B cell (primary cell): ENCODE data around the gene TMEM145. TPM values are rescaled to one million over a fixed set of nuclear protein-coding genes. Genes with fewer than 3 reads are reported as not detected.

Experiments used
- ATAC-seq: fragments of 200-7000 bp; cut with Tn5 transposase; one replicate; pipeline ENCODE4 v1.10.0; 2021; ENCODE audit warnings: low read depth, mild to moderate bottlenecking, moderate number of reproducible peaks, moderate library complexity
- CTCF ChIA-PET: fragments of 350-600 bp; sonication (Branson Sonifier 250); formaldehyde crosslinking; loops from one replicate; lab custom pipeline; 2021; ENCODE audit warnings: antibody characterized with exemption, inconsistent platforms; lab: Charles Lee
- POLR2A ChIA-PET: fragments of 350-600 bp; sonication (Branson Sonifier 250); formaldehyde crosslinking; loops from one replicate; lab custom pipeline; 2021; ENCODE audit warnings: antibody characterized with exemption; lab: Charles Lee
- DNase-seq: peaks from one replicate; pipeline ENCODE4 v3.0.0; 2013
- H2AFZ ChIP-seq: 2 replicates; pipeline ENCODE4 v1.6.1; 2012; ENCODE audit warnings: mild to moderate bottlenecking, low read depth, low read length; ENCODE audit not compliant: insufficient read depth, poor library complexity, severe bottlenecking
- H3K27ac ChIP-seq, 2 donors: 1 replicate in 1 of 2; 2 replicates in 1 of 2; pipeline ENCODE4 v1.5.1; 2012 to 2013; ENCODE audit warnings: low read length in 2 of 2, mild to moderate bottlenecking in 2 of 2, moderate library complexity in 1 of 2
- H3K27me3 ChIP-seq, 4 experiments: fragments of 200-600 bp in 1 of 4; sonication (generic) in 1 of 4; replicated peaks in 1 of 4; 1 replicate in 2 of 4; 2 replicates in 2 of 4; pipeline versions ENCODE4 v1.6.1 to v1.7.0; 2013 to 2016; ENCODE audit warnings: low read length in 3 of 4, mild to moderate bottlenecking in 2 of 4, mixed read lengths in 1 of 4, moderate library complexity in 1 of 4; ENCODE audit not compliant: insufficient read depth in 4 of 4, control insufficient read depth in 3 of 4; ENCODE audit errors: control extremely low read depth in 1 of 4
- H3K36me3 ChIP-seq, 2 experiments: replicated peaks in 1 of 2; 1 replicate in 1 of 2; 2 replicates in 1 of 2; pipeline versions ENCODE4 v1.6.1 to v1.7.1; 2013; ENCODE audit warnings: low read length in 1 of 2; ENCODE audit not compliant: insufficient read depth in 2 of 2, control insufficient read depth in 1 of 2; ENCODE audit errors: control extremely low read depth in 1 of 2, extremely low read depth in 1 of 2
- H3K4me1 ChIP-seq, 2 donors: fragments of 200-600 bp in 1 of 2; sonication (generic) in 1 of 2; 1 replicate in 1 of 2; 2 replicates in 1 of 2; pipeline versions ENCODE4 v1.5.1 to v1.6.1; 2013 to 2017; ENCODE audit warnings: low read length in 2 of 2; ENCODE audit not compliant: control insufficient read depth in 2 of 2, insufficient read depth in 2 of 2
- H3K4me2 ChIP-seq: replicated peaks from 2 replicates; pipeline ENCODE3; 2012; ENCODE audit warnings: mild to moderate bottlenecking, low read depth, low read length; ENCODE audit not compliant: poor library complexity, severe bottlenecking
- H3K4me3 ChIP-seq, 5 experiments: fragments of 200-600 bp in 1 of 5; sonication (generic) in 1 of 5; 1 replicate in 3 of 5; 2 replicates in 2 of 5; pipeline versions ENCODE4 v1.5.1 to v1.7.0; 2011 to 2016; ENCODE audit warnings: low read length in 4 of 5, mild to moderate bottlenecking in 4 of 5, low read depth in 2 of 5, control low read depth in 1 of 5, moderate library complexity in 1 of 5; ENCODE audit not compliant: insufficient read depth in 1 of 5; ENCODE audit errors: control extremely low read depth in 1 of 5, extremely low read depth in 1 of 5
- H3K79me2 ChIP-seq: fragments of 200-600 bp; sonication (generic); one replicate; pipeline ENCODE4 v1.6.0; 2016; ENCODE audit warnings: low read length; ENCODE audit not compliant: control insufficient read depth, insufficient read depth
- H3K9ac ChIP-seq: fragments of 200-600 bp; sonication (generic); 2 replicates; pipeline ENCODE4 v1.6.1; 2017; ENCODE audit warnings: mild to moderate bottlenecking, low read length, moderate library complexity
- H3K9me3 ChIP-seq, 3 donors: one replicate each; pipeline versions ENCODE4 v1.6.1 to v1.7.1; 2013; ENCODE audit warnings: low read length in 2 of 3; ENCODE audit not compliant: control insufficient read depth in 2 of 3, insufficient read depth in 1 of 3; ENCODE audit errors: control extremely low read depth in 1 of 3
- H4K20me1 ChIP-seq: 2 replicates; pipeline ENCODE4 v1.6.0; 2012; ENCODE audit warnings: mild to moderate bottlenecking, low read length; ENCODE audit not compliant: insufficient read depth, control insufficient read depth, poor library complexity, severe bottlenecking
- H3K27ac Mint-ChIP-seq: one replicate; pipeline ENCODE4 v1.8.0; 2021; ENCODE audit warnings: mixed read lengths
- H3K27me3 Mint-ChIP-seq: one replicate; pipeline ENCODE4 v1.8.0; 2021; ENCODE audit warnings: mixed read lengths
- H3K4me1 Mint-ChIP-seq: one replicate; pipeline ENCODE4 v1.8.0; 2021; ENCODE audit warnings: mixed read lengths
- H3K4me3 Mint-ChIP-seq: one replicate; pipeline ENCODE4 v1.8.0; 2021; ENCODE audit warnings: mixed read lengths
- H3K9me3 Mint-ChIP-seq: one replicate; pipeline ENCODE4 v1.8.0; 2022; ENCODE audit warnings: mixed read lengths; ENCODE audit not compliant: insufficient read depth
- EZH2 ChIP-seq: IDR thresholded peaks from 2 replicates; pipeline ENCODE4 v1.6.1; 2012; ENCODE audit warnings: borderline replicate concordance, low read depth, mild to moderate bottlenecking, moderate library complexity, low read length; ENCODE audit not compliant: insufficient read depth, poor library complexity, severe bottlenecking
- WGBS: methylation state at CpG from one replicate; pipeline ENCODE4 v1.1.5; 2013; ENCODE audit warnings: missing lambda C conversion rate; ENCODE audit not compliant: insufficient coverage; 5-methylcytosine and 5-hydroxymethylcytosine counted together
- intact Hi-C: fragments of 100-400 bp; cut with micrococcal nuclease; formaldehyde crosslinking; loops from one replicate; pipeline ENCODE4 v1.10.0; 2022
- polyA plus RNA-seq: library from polyadenylated mRNA; depleted of rRNA; stranded (reverse); fragments of >200 nt; gene quantifications from 2 replicates; pipeline ENCODE4 v1.2.3, GENCODE V29; 2012
- total RNA-seq, 2 donors: library from RNA; stranded (reverse); fragments of 120-200 nt in 1 of 2; gene quantifications; 1 replicate in 1 of 2; 2 replicates in 1 of 2; pipeline versions ENCODE4 v1.2.3 to v1.2.4, GENCODE V29; 2013 to 2022
- TF ChIP-seq, protein P1 (sequence below): fragments of 200-600 bp; IDR thresholded peaks from one replicate; pipeline ENCODE4 v1.8.0; 2022; ENCODE audit warnings: antibody characterized with exemption, mild to moderate bottlenecking

The TMEM145 gene
- total and polyA plus RNA-seq, 2 donors (not counting 1 experiment from before 2014, with no cell fraction given), result not detected

DNA sequence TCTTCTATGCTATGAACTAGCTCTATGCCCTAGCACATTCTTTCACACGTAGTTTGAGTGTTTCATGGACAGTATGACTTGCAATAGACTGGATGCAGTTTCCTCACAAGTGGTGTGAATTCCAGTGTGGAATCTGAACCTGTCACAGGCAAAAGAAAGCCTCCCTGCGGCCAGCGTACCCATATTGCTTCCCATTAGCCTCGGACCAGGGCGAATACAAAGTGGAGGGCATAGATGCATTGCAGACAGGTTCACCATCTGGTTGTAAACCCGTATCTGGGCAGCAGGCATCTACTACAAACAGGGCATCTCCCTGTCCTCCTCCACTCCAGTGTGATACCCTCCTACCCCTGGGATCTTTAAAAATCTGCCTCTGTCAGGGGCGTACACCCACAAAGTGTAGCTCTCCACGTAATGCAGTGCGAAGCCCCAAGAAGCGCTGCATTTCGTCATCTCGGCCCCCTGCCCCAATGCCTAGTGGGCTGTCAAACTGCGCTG lies 45.4 kb upstream of the TMEM145 start:
- ChIA-PET POLR2A (interaction anchor here (1.4 kb wide), 1 partner anchor 12 kb away, joined by 4 read pairs; no protein-coding TSS in a partner anchor), CTCF (interaction anchor here (2.6 kb wide), 1 partner anchor 12 kb away, joined by 13 read pairs; no protein-coding TSS in a partner anchor)
- Mint-ChIP-seq H3K9me3 (no peaks in the 10 kb centered on the region), H3K4me1 (peaks cover 22% of the 10 kb centered on the region), H3K4me3 (no peak overlapping the region), H3K27ac (no peak overlapping the region), H3K27me3 (no peaks in the 10 kb centered on the region)
- no peaks in the 10 kb centered on the region for H3K9me3 ChIP-seq
- H3K79me2 ChIP-seq, result peaks cover 33% of the 10 kb centered on the region
- H3K27ac ChIP-seq, result peak overlapping the region; percentile 98 to 100
- intact Hi-C loops, result loop anchor here (1.0 kb wide), 6 partner anchors 12 to 58 kb away; partner anchors contain the start of genes DEDD2, ERF, MEGF8 and PAFAH1B3
- H2AFZ ChIP-seq, result peak overlapping the region; percentile 92
- H3K4me3 ChIP-seq, result peak overlapping the region; percentile 72 to 95 (median 90)
- no peaks in the 10 kb centered on the region for H4K20me1 ChIP-seq
- peaks cover 26 to 32% of the 10 kb centered on the region in 2 donors for H3K4me1 ChIP-seq
- ATAC-seq (no peak), DNase-seq (no peak)
- peak overlapping the region; percentile 98 for H3K9ac ChIP-seq
- WGBS, result 16% methylated on average over 12 of the region's 13 CpGs
- TF ChIP-seq EZH2, result no peak
- TF ChIP-seq, protein P1, sequence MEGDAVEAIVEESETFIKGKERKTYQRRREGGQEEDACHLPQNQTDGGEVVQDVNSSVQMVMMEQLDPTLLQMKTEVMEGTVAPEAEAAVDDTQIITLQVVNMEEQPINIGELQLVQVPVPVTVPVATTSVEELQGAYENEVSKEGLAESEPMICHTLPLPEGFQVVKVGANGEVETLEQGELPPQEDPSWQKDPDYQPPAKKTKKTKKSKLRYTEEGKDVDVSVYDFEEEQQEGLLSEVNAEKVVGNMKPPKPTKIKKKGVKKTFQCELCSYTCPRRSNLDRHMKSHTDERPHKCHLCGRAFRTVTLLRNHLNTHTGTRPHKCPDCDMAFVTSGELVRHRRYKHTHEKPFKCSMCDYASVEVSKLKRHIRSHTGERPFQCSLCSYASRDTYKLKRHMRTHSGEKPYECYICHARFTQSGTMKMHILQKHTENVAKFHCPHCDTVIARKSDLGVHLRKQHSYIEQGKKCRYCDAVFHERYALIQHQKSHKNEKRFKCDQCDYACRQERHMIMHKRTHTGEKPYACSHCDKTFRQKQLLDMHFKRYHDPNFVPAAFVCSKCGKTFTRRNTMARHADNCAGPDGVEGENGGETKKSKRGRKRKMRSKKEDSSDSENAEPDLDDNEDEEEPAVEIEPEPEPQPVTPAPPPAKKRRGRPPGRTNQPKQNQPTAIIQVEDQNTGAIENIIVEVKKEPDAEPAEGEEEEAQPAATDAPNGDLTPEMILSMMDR, result no peak
- no peaks in the 10 kb centered on the region for H3K27me3 ChIP-seq
- peaks cover 0 to 8% of the 10 kb centered on the region in 2 experiments for H3K36me3 ChIP-seq
- H3K4me2 ChIP-seq, result peak overlapping the region; percentile 95

DNA sequence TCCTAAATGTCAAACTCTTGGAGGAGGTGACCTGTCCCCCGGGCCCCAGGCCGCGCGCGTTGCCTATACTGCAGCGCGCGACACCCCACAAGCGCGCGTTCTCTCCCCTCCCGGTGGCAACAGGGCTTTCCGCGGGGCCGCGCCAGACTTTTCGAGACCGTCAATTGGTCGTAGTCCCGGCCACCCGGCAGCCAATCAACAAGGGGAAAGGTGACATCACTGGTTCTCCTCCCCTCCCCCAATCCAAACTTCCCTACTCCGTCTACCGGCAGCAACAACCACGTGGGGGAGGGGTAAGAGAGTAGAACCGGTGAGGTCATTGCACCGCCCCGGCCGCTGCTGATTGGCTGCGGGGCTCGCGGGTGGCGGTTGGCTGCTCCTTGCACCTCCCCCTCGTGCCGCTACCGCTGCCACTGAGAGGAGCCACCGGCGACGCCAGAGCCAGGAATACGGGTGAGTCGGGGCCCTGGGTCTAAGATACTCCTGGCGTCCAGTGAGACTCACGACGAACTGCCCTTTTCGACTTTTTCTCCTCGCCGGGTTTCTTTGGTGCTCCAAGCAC lies 44.9 kb upstream of the TMEM145 start:
- Histone ChIP-seq H3K4me1 (peaks cover 26 to 32% of the 10 kb centered on the region in 2 donors), H3K36me3 (peaks cover 0 to 12% of the 10 kb centered on the region in 2 experiments), H4K20me1 (no peaks in the 10 kb centered on the region), H3K79me2 (peaks cover 38% of the 10 kb centered on the region), H3K9ac (peak overlapping the region; percentile 98), H3K9me3 (no peaks in the 10 kb centered on the region), H2AFZ (peak overlapping the region; percentile 92), H3K4me2 (peak overlapping the region; percentile 95), H3K4me3 (peak overlapping the region; percentile 74 to 95 (median 90)), H3K27me3 (no peaks in the 10 kb centered on the region), H3K27ac (peak overlapping the region; percentile 98 to 100)
- POLR2A ChIA-PET, result interaction anchor here (1.1 to 1.4 kb wide), 3 partner anchors 11 to 138 kb away, joined by 3 to 5 read pairs (median 4); no protein-coding TSS in a partner anchor
- peak; percentile 100 for DNase-seq
- H3K4me3 Mint-ChIP-seq, result no peak overlapping the region
- peaks cover 22% of the 10 kb centered on the region for H3K4me1 Mint-ChIP-seq
- no peak overlapping the region for H3K27ac Mint-ChIP-seq
- CTCF ChIA-PET, result interaction anchor here (2.6 kb wide), 1 partner anchor 11 kb away, joined by 13 read pairs; no protein-coding TSS in a partner anchor
- H3K27me3 Mint-ChIP-seq, result no peaks in the 10 kb centered on the region
- H3K9me3 Mint-ChIP-seq, result no peaks in the 10 kb centered on the region
- ATAC-seq, result peak; percentile 62
- under 1% methylated on average over 35 of the region's 46 CpGs for WGBS
- intact Hi-C loops, result loop anchor here (1.0 kb wide), 6 partner anchors 13 to 57 kb away; partner anchors contain the start of genes DEDD2, ERF, MEGF8 and PAFAH1B3
- TF ChIP-seq, protein P1, result no peak
- no peak for TF ChIP-seq EZH2
